Duodenal mucosa (tissue), 2 donors: Measurements from ENCODE around the gene NINJ1.

ENCODE experiments used
- H3K27ac ChIP-seq: one replicate; pipeline ENCODE4 v1.7.0; 2013; ENCODE audit warnings: low read depth, low read length
- H3K27me3 ChIP-seq, 2 donors: one replicate each; pipeline ENCODE4 v1.7.0; 2013; ENCODE audit warnings: low read length in 2 of 2, control low read depth in 1 of 2; ENCODE audit not compliant: insufficient read depth in 2 of 2, control insufficient read depth in 1 of 2
- H3K36me3 ChIP-seq, 2 donors: one replicate each; pipeline ENCODE4 v1.7.0; 2013; ENCODE audit warnings: low read length in 2 of 2, control low read depth in 1 of 2; ENCODE audit not compliant: insufficient read depth in 2 of 2, control insufficient read depth in 1 of 2
- H3K4me1 ChIP-seq, 2 donors: one replicate each; pipeline ENCODE4 v1.7.0; 2013; ENCODE audit warnings: low read length in 2 of 2, control low read depth in 1 of 2; ENCODE audit not compliant: insufficient read depth in 2 of 2, control insufficient read depth in 1 of 2
- H3K4me3 ChIP-seq, 2 donors: one replicate each; pipeline ENCODE4 v1.7.0; 2013; ENCODE audit warnings: low read length in 2 of 2, low read depth in 1 of 2
- H3K9ac ChIP-seq, 2 donors: one replicate each; pipeline ENCODE4 v1.7.0; 2013; ENCODE audit warnings: low read length in 2 of 2, low read depth in 1 of 2
- H3K9me3 ChIP-seq, 2 donors: one replicate each; pipeline ENCODE4 v1.7.0; 2013; ENCODE audit warnings: low read length in 2 of 2, control low read depth in 1 of 2; ENCODE audit not compliant: control insufficient read depth in 1 of 2

NINJ1 gene

DNA sequence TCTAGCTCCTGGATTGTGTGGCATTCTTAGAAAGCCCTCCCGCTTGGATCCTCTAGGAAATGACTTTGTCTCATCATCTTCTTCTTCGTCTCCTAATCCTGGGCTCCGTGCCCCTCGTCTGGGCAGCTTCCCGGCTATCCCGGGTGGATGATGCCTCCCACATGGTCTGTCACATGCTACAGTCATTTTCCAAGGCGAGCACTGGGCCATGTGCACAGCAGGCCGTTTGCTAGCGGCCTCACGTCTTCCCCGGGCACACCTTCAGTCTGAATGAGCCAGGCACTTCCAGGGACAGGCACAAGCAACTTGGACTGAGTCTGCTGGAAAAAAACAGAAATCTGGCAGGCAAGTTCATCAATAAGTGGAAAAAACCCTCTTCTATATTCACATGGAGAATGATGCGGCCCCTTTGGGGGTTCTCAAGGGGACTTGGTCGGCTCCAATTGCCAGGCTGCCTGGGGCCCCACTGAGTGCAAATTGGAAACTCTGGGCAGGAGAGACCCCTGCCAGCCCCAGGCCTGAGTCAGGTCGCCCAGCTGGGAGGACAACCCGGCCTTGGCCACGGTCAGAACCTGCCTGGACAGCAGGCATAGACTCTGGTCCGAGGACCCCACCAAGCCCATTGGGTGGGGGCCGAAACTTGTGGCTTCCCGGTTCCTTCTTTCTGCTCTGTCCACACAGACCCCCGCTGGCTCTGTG, 38.8 kb upstream of the NINJ1 start:
- Histone ChIP-seq H3K27ac (no peak overlapping the region), H3K9ac (no peak overlapping the region), H3K4me1 (peaks cover 15 to 20% of the 10 kb centered on the region in 2 donors), H3K36me3 (no peaks in the 10 kb centered on the region), H3K4me3 (no peak overlapping the region), H3K27me3 (no peaks in the 10 kb centered on the region), H3K9me3 (no peaks in the 10 kb centered on the region)

DNA sequence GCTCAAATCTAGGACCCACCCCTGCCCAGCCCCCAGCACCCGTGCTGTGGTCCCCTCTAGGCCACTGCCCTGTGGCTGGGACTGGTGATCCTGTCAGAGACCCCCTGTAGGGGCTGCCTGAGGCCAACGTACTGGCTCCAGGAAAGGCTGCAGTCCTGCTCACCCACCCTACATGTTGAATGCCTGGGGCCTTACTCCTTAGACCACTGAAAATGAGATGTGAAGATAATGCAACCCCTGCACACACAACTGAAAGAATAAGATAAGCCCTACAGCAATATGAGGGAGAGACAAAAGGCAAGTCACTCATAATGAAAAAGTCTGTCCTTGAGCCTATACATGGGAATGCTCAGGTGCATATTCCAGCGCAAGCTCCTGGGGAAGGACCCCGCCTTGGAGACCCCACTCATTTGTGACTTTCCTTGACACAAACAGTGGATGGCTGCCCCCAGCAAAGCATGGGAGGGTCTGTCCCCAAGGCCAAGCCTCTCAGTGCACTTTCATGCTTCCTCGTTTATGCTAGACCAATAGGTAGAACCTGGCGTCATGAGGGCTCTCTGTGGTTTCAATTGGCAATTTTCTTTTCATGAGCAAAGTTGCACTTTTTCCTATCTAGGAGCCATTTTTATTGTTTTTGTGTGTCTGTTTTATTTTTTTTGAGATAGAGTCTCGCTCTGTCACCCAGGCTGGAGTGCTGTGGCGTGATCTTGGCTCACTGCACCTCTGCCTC, 37.4 kb upstream of the NINJ1 start:
- Histone ChIP-seq H3K9ac (no peak overlapping the region), H3K36me3 (no peaks in the 10 kb centered on the region), H3K27me3 (no peaks in the 10 kb centered on the region), H3K9me3 (no peaks in the 10 kb centered on the region), H3K4me3 (no peak overlapping the region), H3K27ac (no peak overlapping the region), H3K4me1 (peaks cover 23 to 25% of the 10 kb centered on the region in 2 donors)

DNA sequence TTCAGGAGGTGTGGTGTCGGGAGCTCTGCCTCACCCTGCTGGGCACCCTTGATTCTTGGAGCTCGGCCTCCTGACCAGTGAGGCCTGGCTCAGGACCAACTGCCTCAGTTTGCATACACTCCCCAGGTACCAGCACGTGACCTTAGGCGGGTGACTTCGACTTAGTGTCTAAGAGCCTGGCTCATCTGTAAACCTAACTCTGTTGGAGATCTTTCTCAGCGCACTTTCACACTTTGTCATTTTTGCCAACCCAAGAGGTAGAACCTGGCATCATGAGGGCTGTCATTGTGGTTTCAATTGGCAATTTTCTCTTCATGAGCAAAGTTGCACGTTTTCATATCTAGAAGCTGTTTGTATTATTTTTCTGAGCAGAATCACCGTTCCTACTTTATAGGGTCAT, 36.5 kb upstream of the NINJ1 start:
- Histone ChIP-seq H3K9me3 (no peaks in the 10 kb centered on the region), H3K27me3 (no peaks in the 10 kb centered on the region), H3K4me1 (peaks cover 23 to 25% of the 10 kb centered on the region in 2 donors), H3K4me3 (no peak overlapping the region), H3K27ac (no peak overlapping the region), H3K9ac (no peak overlapping the region), H3K36me3 (no peaks in the 10 kb centered on the region)

DNA sequence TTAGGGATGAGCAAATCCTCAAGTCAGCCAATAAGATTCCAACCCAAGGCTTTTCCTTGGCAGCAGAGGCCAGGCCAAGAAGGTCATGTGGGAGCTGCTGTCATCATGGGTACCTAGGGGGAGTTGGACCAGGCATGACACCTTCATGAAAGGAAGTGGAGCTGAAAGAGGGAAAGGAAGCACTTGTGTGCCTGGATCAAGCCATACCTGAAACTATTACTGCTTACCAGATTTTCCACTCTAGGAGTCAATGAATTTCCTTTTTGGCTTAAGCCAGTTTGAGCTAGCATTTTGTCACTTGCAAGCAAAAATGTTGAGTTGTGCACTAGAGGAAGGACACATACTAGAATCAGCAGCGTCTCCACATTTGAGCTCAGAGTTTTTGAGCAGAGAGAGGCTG, 35.4 kb upstream of the NINJ1 start:
- H3K4me3 ChIP-seq: no peak overlapping the region
- no peak overlapping the region for H3K9ac ChIP-seq
- H3K27ac ChIP-seq: no peak overlapping the region
- H3K27me3 ChIP-seq: no peaks in the 10 kb centered on the region
- peaks cover 18 to 23% of the 10 kb centered on the region in 2 donors for H3K4me1 ChIP-seq
- H3K36me3 ChIP-seq: no peaks in the 10 kb centered on the region
- H3K9me3 ChIP-seq: no peaks in the 10 kb centered on the region

DNA sequence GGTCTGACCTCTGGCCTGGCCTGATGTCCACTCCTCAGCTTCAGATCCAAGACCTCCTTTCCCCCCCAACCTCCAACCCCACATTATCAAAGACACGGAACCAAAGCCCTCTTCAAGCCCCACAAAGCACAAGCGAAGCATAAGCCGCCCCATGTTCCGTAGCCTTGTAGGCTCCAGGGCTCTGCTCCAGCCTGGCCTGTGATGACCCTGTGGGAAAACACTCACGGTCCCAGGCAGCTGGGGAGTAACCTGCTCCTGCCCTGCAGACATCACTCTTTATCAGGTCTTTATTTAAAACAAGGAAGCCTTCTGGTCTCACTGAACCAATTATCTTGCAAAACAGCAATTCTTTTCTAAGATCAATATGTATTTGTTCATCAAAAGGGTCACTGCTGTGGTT, 34.5 kb upstream of the NINJ1 start:
- no peak overlapping the region for H3K9ac ChIP-seq

DNA sequence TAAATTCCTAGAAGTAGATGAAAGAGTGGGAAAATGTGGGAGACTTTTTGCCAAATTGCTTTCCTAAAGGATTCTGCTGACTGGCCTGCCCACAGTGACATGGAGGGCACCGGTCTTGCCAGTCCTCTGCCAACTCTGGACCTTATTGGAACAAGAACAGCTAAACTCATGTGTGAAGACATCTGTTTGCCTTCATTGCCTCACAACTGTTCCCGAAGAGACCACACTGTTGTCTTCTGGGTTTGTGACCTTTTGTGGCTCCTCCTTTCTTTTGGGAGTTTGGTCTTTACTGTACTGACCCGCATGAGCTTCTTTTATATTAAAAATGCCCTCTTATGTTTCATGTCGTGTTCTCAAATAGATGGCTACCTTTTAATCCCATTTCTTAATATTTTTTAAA, 33.8 kb upstream of the NINJ1 start:
- Histone ChIP-seq H3K9me3 (no peaks in the 10 kb centered on the region), H3K4me3 (no peak overlapping the region), H3K9ac (no peak overlapping the region), H3K27ac (no peak overlapping the region), H3K27me3 (no peaks in the 10 kb centered on the region), H3K36me3 (no peaks in the 10 kb centered on the region), H3K4me1 (peaks cover 8 to 11% of the 10 kb centered on the region in 2 donors)

More for the DNA sequence above, 34.5 kb upstream of the NINJ1 start:
- Histone ChIP-seq H3K4me3 (no peak overlapping the region), H3K27me3 (no peaks in the 10 kb centered on the region), H3K27ac (no peak overlapping the region), H3K4me1 (peaks cover 13 to 18% of the 10 kb centered on the region in 2 donors), H3K9me3 (no peaks in the 10 kb centered on the region), H3K36me3 (no peaks in the 10 kb centered on the region)

DNA sequence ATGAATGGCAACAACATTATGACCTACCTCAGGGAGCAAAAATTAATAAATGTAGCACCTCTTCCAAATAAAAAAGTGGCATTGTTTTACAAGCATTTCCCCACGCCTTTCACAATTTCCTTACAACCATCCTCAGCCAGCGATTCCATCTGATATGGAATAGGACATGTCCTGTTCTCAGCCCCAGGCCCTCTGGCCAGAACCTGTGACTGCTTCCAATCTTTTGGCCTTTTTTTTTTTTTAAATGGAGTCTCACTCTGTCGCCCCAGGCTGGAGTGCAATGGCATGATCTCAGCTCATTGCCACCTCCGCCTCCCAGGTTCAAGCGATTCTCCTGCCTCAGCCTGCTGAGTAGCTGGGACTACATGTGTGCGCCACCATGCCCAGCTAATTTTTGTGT, 33.1 kb upstream of the NINJ1 start:
- no peak overlapping the region for H3K9ac ChIP-seq
- H3K36me3 ChIP-seq: no peaks in the 10 kb centered on the region
- no peak overlapping the region for H3K27ac ChIP-seq
- H3K4me1 ChIP-seq: peaks cover 8 to 11% of the 10 kb centered on the region in 2 donors
- H3K9me3 ChIP-seq: no peaks in the 10 kb centered on the region
- H3K4me3 ChIP-seq: no peak overlapping the region
- H3K27me3 ChIP-seq: no peaks in the 10 kb centered on the region

DNA sequence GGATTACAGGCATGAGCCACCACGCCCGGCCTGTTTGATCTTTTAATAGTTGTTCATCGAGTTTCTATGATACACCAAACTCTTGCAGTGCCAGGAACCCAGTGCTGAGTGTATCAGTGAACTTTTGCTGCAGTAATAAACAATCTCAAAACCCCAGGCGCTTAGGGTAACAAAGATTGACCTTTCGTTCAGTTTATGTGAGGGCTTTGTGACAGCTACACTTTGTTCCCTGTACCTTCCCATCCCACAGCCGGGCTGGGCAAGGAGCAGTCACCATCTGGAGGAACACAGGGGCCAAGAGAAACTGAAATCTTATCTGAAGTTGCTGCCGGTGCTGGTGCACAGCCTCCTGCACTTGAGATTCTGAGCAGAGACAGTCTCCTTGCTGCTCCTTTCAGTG, 32.6 kb upstream of the NINJ1 start:
- no peaks in the 10 kb centered on the region for H3K9me3 ChIP-seq
- no peak overlapping the region for H3K9ac ChIP-seq
- H3K36me3 ChIP-seq: no peaks in the 10 kb centered on the region
- no peak overlapping the region for H3K27ac ChIP-seq
- H3K4me3 ChIP-seq: no peak overlapping the region
- no peaks in the 10 kb centered on the region for H3K27me3 ChIP-seq
- H3K4me1 ChIP-seq: peaks cover 8 to 11% of the 10 kb centered on the region in 2 donors

DNA sequence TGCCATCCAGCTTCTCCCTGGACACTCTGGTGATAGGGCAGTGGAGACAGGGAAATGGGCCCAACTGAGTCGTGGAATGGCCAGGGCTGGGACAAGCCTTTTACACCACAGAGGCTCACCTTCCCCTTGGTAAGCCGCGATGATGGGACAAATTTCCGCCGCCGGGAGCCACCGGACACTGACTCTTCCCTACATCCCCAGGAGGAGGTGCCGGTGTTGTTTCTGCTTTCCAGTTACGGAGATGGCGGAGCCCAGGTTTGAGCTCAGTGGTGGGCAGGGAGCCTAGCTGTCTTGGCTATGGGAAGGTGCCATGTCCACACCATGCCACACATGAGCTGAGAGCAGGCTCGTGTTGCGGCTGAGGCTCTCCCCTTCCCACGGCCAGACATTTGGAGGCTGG, 30.0 kb upstream of the NINJ1 start:
- no peaks in the 10 kb centered on the region for H3K36me3 ChIP-seq
- no peaks in the 10 kb centered on the region for H3K9me3 ChIP-seq
- no peak overlapping the region for H3K4me3 ChIP-seq
- H3K27me3 ChIP-seq: no peaks in the 10 kb centered on the region
- H3K4me1 ChIP-seq: peaks cover 8 to 11% of the 10 kb centered on the region in 2 donors
- no peak overlapping the region for H3K9ac ChIP-seq
- H3K27ac ChIP-seq: no peak overlapping the region

DNA sequence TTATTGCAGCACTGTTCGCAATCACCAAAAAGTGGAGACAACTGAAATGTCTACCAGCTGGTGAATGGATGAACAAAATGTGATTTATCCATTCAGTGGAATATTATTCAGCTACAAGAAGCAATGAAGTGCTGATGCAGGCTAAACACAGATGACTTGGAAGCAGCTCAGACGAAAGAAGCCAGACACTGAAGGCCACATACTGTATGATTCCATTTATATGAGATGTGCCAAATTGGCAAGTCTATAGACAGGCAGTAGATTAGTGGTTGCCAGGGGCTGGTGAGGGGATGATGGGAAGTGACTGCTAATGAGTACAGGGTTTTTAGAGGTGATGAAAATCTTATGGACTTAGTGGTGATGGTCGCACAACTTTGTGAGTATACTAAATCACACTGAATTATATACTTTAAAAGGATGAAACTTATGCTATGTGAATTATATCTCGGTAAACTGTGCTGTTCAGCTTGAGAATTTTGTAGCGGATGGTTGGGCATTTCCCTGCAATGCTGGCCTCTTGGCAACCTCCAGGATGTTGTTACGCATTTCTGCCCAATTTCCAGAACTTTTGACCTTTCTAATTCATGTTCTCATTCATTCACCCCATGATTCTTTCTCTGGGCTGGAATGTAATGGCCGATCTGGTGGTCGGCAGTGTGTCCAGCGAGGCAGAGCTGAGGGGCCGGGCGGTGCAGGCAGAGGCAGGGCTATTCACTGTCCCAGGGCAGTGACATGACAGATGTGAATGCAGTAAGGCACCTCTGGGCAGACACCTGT, 27.9 kb upstream of the NINJ1 start:
- H3K9me3 ChIP-seq: no peaks in the 10 kb centered on the region
- H3K9ac ChIP-seq: no peak overlapping the region
- H3K36me3 ChIP-seq: no peaks in the 10 kb centered on the region
- no peak overlapping the region for H3K4me3 ChIP-seq
- H3K27ac ChIP-seq: no peak overlapping the region
- peaks cover 1 to 2% of the 10 kb centered on the region in 2 donors for H3K4me1 ChIP-seq
- no peaks in the 10 kb centered on the region for H3K27me3 ChIP-seq
